ENCODE results near the gene RAD23B. TPM values are rescaled to one million over a fixed set of nuclear protein-coding genes. Genes with fewer than 3 reads are reported as not detected.
A peak's percentile ranks its signal among the peaks of the same experiment; 100 is the strongest.

The RAD23B gene
- total and polyA plus RNA-seq, 2 of the 13 experiments (the other 11 are each of a cell fraction or from before 2014, with no cell fraction given), result 133 to 156 TPM

DNA sequence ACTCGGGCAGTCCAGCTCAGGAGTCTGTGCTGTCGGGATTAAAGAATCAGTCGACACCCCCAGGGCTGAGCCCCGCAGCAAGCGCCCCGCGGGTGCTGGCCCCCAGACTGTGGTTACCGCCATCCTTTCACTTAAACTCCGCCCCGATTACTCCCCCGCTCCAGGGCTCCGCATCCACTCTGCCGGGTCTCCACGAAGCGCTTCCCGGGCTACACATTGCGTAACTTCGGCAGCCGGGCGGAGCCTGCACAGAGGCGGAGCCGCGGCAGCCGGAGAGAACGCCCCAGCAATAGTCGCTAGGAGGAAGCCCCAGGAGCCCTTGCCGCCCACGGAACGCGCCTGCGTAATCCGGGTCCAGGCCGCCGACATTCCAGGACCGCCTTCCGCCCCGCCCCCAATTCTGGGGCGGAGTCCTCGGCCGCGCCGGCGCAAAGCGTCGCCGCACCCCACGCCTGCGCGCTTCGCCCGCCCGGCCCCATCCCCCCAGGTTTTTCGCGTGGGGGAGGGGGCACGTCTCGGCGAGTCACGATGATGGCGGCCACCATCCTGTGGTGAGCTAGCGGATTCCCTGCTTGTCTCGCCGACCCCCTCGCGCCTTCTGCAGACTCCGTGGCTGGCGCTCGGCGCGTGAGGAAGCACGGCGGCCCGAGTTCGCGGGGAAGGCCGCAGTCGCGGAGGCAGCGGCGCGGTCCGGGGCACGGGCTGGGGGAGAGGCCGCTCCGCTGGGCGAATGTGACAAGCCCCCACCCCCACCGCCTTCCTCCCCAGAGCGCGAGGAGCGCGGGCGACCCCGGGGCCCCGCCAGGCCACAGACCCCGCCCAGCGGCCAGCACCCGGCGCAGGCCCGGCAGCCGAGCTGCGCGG lies at the start of gene RAD23B (continued):
- TF ChIP-seq CBFB (CRISPR knock-in tag; IDR thresholded peaks at IDR 0.05), result peak; percentile 84
- TF ChIP-seq, protein P1, sequence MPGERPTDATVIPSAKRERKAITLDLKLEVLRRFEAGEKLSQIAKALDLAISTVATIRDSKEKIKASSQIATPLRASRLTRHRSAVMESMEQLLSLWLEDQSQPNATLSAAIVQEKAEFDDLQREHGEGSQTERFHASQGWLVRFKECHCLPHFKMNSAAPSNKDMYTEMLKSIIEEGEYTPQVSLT (CRISPR knock-in tag; IDR thresholded peaks at IDR 0.05; ENCODE audit: borderline replicate concordance, low read depth), result no peak; the same call in 1 of the 2 replicates
- TF ChIP-seq ZNF703 (CRISPR knock-in tag; IDR thresholded peaks at IDR 0.05; ENCODE audit: borderline replicate concordance), result peak; percentile 17; the same call in 1 of the 2 replicates
- TF ChIP-seq ZNF747 (CRISPR knock-in tag; IDR thresholded peaks at IDR 0.05; ENCODE audit: borderline replicate concordance), result 0 out of 2 replicates have a peak, but pooled peaks have one; percentile 46
- TF ChIP-seq ZNF746 (CRISPR knock-in tag; IDR thresholded peaks at IDR 0.05), result peak; percentile 78
- no peak for TF ChIP-seq ZEB1 (IDR thresholded peaks at IDR 0.05; ENCODE audit: insufficient replicate concordance, low read depth)
- TF ChIP-seq ZMYM4 (CRISPR knock-in tag; IDR thresholded peaks at IDR 0.05), result peak; percentile 76
- peak; percentile 69 for TF ChIP-seq MEIS1 (CRISPR knock-in tag; IDR thresholded peaks at IDR 0.05; ENCODE audit: borderline replicate concordance)
- TF ChIP-seq HNF4A (CRISPR knock-in tag; IDR thresholded peaks at IDR 0.05), result no peak
- TF ChIP-seq ZNF205 (CRISPR knock-in tag; IDR thresholded peaks at IDR 0.05), result peak; percentile 52; the same call in 1 of the 2 replicates
- 0 out of 2 replicates have a peak, but pooled peaks have one; percentile 65 for TF ChIP-seq ZNF552 (CRISPR knock-in tag; IDR thresholded peaks at IDR 0.05; ENCODE audit: borderline replicate concordance)
- TF ChIP-seq MEF2D (CRISPR knock-in tag; IDR thresholded peaks at IDR 0.05), result no peak
- TF ChIP-seq MZF1 (CRISPR knock-in tag; IDR thresholded peaks at IDR 0.05; ENCODE audit: borderline replicate concordance), result no peak
- TF ChIP-seq, protein P2, sequence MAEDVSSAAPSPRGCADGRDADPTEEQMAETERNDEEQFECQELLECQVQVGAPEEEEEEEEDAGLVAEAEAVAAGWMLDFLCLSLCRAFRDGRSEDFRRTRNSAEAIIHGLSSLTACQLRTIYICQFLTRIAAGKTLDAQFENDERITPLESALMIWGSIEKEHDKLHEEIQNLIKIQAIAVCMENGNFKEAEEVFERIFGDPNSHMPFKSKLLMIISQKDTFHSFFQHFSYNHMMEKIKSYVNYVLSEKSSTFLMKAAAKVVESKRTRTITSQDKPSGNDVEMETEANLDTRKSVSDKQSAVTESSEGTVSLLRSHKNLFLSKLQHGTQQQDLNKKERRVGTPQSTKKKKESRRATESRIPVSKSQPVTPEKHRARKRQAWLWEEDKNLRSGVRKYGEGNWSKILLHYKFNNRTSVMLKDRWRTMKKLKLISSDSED (CRISPR knock-in tag; IDR thresholded peaks at IDR 0.05), result peak; percentile 64; the same call in 1 of the 2 replicates
- peak; percentile 90; the same call in 1 of the 2 replicates for TF ChIP-seq ETV6 (CRISPR knock-in tag; conservative IDR thresholded peaks at IDR 0.05)
- no peak; the same call in 1 of the 2 replicates for TF ChIP-seq ZBTB14 (CRISPR knock-in tag; IDR thresholded peaks at IDR 0.05)
- TF ChIP-seq EEA1 (CRISPR knock-in tag; IDR thresholded peaks at IDR 0.05; ENCODE audit: borderline replicate concordance), result peak; percentile 95; the same call in 1 of the 2 replicates
- peak; percentile 26; the same call in 1 of the 2 replicates for TF ChIP-seq BHLHE40 (IDR thresholded peaks at IDR 0.05; ENCODE audit: low read length)
- peak; percentile 64; the same call in 1 of the 2 replicates for TF ChIP-seq MIER3 (CRISPR knock-in tag; IDR thresholded peaks at IDR 0.05; ENCODE audit: borderline replicate concordance)
- no peak for TF ChIP-seq FOXK2 (IDR thresholded peaks at IDR 0.05)
- TF ChIP-seq ZSCAN22 (CRISPR knock-in tag; IDR thresholded peaks at IDR 0.05), result 0 out of 2 replicates have a peak, but pooled peaks have one; percentile 26
- peak; percentile 15; the same call in 1 of the 2 replicates for TF ChIP-seq PRMT3 (CRISPR knock-in tag; IDR thresholded peaks at IDR 0.05; ENCODE audit: borderline replicate concordance, low read depth)
- TF ChIP-seq EHMT2 (IDR thresholded peaks at IDR 0.05; ENCODE audit: borderline replicate concordance, low read depth, low read length), result no peak
- TF ChIP-seq CREM (IDR thresholded peaks at IDR 0.05), result peak; percentile 29; the same call in 1 of the 2 replicates
- no peak for TF ChIP-seq CREM (CRISPR knock-in tag; IDR thresholded peaks at IDR 0.05)
- no peak for TF ChIP-seq ZMYM3 (CRISPR knock-in tag; IDR thresholded peaks at IDR 0.05)
- peak; percentile 86 for TF ChIP-seq THAP11 (CRISPR knock-in tag; IDR thresholded peaks at IDR 0.05)
- no peak for TF ChIP-seq TCF12 (IDR thresholded peaks at IDR 0.05)
- TF ChIP-seq TCF12 (CRISPR knock-in tag; IDR thresholded peaks at IDR 0.05), result peak; percentile 37; the same call in 1 of the 2 replicates

Data from HepG2 (cell line).